HG03159 (cell line): ENCODE data around the gene SNTB2.
A peak's percentile ranks its signal among the peaks of the same experiment; 100 is the strongest.

Experiments
- ATAC-seq: cut with Tn5 transposase; IDR thresholded peaks from one replicate; pipeline ENCODE4 v1.9.1; 2021; ENCODE audit warnings: mild to moderate bottlenecking, moderate library complexity; ENCODE audit not compliant: unreplicated experiment

The SNTB2 gene

DNA sequence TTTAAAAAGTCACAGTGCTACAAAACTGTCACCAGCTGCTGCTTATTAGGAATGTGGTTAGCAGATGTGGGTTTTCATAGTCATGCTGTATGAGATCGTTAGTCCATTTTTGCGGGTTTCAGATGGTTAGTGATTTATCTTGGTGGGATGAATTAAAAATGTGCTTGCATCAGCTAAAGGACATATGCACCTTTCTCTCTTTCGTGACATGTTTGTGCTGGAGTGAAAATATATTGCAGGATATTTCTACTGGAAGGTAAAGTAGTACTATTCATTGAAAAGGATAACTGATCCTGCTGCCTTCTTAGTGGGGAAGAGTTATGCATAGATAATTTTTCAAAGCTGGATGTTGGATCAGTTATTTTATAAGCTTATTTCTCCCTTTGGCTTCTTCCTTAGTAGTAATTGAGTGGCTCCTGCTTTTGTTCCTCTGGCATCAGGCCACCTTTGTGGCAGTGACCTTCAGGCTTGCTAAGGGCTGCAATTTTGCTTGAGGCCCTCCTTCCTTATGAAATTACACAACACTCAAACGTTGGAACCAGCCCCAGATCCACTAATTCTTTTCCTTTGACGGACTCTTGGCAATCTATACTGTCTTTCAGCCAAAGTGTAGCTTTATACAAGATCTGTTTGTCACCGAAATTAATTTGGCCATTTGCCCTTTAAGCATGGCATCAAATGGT lies 7.5 kb upstream of the SNTB2 start:
- ATAC-seq = no peak

DNA sequence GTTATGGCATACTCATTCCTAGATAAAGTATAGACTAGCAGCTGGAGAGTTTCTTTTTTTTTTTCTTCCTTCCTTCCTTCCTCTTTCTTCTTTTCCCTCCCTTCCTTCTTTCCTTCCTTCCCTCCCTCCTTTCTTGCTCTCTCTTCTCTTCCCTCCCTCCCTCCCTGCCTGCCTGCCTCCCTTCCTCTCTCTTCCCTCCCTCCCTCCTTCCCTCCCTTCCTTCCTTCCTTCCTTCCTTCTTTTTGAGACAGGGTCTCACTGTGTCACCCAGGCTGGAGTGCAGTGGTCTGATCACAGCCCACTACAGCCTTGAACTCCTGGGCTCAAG lies 7.0 kb upstream of the SNTB2 start:
- no peak for ATAC-seq

DNA sequence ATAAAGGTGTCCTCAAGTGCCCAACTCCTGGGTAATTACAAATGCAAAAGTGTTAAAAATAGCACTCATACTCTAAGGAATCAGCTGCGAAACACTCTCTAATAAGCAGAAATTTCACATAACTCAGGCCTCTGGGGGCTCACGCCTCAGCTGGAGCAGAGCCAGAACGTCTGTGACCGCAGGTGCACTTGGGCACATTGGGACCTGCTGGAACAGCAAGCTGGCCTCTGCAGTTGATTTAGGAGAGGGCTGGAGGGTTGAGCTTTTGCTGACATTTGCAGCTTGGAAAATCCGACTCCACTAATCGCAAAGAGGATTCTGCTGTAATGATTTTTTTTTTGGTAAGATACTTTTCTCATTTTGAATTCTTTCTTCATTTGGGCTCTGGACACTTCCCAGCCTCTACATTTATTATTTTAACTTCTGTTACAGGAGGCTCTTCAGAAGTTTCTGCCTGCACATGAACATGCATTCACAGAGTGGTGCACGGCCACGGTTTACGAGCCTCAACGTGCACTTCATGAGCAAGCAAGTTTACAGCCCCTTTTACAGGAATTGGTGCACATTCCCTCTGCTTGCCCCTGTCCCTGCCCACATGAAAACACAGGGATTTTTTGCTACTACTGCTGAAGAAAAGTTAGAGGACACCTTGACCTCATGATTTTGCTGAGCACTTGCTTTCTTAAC lies 4.1 kb upstream of the SNTB2 start:
- no peak for ATAC-seq

DNA sequence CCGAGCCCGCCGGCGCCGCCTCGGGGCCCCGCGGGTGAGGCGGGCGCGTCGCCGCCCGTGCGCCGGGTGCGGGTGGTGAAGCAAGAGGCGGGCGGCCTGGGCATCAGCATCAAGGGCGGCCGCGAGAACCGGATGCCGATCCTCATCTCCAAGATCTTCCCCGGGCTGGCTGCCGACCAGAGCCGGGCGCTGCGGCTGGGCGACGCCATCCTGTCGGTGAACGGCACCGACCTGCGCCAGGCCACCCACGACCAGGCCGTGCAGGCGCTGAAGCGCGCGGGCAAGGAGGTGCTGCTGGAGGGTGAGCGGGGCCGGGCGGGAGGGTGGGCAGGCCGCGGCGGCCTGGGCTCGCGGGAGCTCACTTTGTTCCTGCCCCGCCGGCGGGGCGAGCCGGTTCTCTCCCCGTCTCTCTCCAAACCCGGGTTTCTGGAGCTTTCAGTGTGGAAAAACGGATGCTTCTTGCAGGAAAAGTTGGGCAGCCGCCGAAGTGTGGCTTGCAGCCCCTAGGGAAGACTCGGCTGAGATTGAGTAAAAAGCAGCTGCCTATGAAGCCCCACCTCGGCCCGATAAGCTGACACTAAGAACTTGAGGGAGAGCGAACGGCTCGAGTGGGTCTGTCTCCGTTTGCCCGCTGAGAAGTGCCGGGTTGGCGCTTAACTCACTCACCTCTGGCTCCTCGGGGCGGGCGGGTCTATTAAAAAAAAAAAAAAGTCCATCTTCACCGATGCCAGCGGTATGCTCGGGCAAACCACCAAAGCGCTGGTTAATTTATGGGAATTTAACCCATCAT lies 677 bp downstream of the SNTB2 start:
- peak; percentile 27 for ATAC-seq

DNA sequence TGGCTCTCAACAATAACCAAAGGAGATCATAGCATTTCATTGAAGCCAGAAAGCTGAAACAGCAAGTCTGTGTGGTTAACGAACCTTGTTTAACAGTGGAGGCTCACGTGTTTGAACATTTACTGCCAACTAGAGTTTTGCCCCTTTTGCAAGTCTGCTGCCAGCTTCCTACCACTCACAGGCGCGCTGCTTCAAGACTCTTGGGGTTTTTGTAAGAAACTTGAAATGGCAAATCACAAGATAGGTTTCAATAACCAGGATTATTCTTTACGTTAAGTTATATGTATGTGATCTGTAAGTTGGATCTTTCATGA lies 1.2 kb downstream of the SNTB2 start:
- ATAC-seq = no peak

DNA sequence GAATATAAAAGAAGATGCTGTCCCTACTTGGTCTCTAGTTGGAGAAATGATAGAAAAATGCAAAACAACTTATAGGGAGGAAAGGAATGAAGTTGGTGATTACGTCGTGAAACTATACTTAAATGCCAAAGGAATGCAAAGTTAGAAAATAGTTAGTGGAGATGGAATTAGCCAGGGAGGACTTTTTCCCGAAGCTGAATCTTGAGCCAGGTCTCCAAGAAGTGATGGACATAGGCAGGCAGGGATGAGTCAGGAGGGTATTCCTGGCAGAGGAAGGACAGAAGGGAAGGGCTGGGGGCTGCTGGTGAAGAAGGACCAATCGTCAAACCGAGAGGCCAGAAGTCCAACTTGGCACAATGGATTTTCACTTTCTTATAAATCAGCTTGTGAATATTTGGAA lies 1.8 kb downstream of the SNTB2 start:
- ATAC-seq = no peak

DNA sequence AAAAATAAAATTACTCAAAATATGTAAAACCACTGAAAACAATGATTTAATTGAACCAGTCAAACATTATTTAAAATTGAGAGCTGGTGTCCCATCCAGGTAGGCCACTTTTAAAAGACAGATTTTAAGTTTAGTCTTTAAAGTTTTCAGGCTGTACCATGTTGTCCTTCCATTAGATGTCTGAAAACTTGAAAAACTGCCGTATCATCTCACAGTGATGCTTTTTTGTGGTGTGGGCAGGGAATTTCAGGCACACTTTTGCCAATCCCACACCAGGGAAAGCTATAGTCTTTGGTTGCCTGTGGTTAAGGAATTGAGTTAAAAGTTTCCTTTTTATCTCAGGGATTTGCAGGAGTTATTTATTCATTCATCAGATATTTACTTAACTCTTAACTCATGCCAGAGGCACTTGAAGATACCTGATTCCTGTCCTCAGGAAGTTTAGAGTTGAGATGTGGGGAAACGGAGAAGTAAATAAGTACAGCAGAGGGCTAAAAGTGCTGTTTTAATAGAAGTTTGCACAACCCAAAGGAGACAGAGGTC lies 3.2 kb downstream of the SNTB2 start:
- no peak for ATAC-seq

DNA sequence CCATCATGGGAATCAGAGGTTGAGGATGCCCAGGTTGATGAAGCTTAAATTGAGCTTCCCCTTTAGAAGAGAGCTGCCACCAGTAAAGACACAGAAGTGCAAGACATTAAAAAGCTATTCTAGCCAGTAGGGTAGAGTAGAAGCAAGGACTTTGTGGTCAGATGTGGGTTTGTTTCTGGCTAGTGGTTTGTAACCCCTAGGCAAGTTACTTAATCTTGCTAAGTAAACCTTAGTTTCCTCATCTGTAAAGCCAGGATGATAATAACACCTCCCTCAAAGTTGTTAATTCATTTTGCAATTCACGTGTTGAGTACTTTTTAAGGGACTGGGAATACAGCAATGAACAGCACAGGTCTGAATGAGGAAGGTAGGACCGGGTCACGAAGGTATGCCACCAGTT lies 3.6 kb downstream of the SNTB2 start:
- ATAC-seq = no peak

DNA sequence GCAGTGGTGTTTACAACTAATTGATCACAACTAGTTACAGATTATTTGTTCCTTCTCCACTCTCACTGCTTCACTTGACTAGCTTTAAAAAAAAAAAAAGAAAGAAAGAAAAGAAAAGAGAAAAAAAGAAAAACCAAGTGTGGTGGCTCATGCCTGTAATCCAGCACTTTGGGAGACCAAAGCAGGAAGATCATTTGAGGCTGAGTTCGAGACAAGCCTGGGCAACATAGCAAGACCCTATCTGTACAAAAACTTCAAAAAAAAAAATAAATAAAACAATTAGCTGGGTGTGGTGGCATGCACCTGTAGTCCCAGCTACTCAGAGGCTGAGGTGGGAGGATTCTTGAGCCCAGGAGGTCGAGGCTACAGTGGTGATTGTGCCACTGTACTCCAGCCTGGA lies 4.2 kb downstream of the SNTB2 start:
- no peak for ATAC-seq

DNA sequence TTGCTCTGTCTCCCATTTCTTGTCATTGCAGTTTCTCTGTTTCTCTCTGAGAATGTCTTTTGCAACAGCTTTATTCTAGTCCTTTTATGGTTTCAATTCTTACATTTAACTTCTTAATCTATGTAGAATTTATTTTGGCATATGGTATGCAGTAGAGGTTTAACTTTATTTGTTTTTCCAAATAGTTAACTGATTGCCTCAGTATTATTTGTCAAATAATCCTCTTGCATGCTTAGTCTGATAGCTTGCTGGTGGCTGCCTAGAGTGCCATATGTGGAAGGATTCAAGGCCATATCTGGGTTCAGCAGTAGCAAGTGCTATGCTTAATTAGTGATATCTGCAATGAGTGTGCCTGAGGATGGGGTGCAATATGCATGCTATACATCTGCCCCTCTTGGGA lies 6.9 kb downstream of the SNTB2 start:
- no peak for ATAC-seq

DNA sequence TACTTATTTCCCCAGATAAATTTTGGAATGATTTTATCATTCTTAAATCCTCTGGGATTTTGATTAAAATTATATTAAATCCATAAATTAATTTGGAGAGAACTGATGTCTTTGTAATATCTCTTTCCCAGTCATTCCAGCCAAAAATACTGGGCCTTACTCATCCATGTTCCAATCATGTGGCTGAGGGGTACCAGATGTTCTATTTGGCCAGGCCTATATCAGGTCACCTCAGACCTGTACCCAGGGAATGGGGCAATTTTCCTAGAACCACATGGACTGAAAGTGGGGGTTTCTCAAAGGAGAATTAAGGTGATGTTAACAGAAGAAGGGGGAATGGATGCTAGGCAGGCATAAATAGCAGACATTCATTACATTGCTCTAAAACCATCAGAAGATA lies 7.5 kb downstream of the SNTB2 start:
- no peak for ATAC-seq

DNA sequence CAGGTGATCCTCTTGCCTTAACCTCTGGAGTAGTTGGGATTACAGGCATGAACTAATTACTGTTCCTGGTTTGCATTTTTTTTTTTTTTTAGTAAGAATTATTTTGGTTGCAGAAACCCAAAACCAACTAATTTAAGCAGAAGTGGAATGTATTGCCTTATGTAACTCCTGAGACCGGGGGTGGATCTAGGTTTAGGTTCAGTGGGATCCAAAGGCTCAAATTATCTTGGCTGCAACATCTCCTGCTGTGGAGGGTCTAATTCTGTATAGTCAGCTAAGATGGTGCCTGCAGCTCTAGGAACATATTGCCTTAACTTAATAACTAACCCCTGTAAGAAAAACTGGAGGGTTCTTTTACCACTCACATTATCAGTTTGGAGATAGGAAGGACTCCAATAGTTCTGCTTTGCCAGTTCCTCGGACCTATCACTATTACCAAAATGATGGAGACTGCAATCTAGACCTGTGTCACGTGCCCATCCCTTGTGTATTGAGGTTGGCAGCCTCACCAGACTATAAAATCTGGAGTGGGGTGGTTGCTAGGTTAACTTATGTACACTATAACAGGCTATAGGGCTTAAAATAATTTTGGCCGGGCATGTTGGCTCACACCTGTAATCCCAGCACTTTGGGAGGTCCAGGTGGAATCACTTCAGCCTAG lies 8.5 kb downstream of the SNTB2 start:
- no peak for ATAC-seq

DNA sequence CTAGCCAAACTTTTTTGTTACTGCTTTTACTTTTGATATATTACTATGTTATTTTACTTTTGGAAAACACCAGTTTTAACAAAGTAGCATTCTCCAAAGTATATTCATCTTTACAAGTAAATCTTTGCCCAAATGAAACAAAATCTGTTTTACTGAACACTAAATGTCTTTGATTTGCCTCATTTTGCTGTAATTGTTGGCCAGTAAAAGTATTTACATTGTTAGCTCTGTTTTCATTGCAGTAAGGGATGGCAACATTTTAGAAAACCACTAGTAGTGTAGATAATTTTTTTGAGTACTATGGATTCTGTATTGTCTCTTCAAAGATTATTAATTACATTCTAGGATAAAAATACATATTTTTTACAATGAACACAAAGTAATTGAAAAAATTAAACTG lies 10.6 kb downstream of the SNTB2 start:
- ATAC-seq = no peak

DNA sequence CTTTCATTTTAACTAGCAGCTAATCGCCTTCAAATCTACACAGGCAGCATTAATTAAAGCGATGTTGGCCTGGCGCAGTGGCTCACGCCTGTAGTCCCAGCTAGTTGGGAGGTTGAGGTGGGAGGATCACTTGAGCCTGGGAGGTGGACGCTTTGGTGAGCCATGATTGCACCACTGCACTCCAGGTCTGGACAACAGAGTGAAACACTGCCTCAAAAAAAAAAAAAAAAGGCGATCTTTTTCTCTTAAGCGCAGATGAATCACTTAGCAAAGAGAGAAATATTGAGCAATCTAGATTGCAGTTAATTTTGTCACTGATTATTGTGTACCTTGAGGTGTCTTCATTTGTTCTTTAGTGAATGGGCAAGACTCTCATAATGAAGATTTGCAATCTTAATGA lies 12.4 kb downstream of the SNTB2 start:
- ATAC-seq = no peak

DNA sequence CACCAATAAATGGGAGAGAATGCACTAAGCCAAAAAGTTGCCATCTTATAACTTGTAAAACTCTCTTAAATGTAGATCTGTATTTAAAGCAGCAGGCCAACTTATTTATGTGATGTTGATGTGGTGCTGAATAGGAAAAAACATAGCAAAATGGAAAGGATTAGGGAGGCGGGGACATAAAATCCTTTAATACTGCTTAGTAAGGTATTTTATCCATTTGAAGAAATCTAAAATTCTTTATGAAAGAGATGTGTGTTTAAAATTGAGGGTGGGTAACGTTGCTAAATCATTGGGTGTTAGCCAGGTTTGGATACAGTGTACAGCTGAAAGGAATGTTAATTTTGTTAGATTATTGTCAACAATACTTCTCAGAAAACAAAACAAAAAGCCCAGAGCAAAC lies 14.3 kb downstream of the SNTB2 start:
- ATAC-seq = no peak

DNA sequence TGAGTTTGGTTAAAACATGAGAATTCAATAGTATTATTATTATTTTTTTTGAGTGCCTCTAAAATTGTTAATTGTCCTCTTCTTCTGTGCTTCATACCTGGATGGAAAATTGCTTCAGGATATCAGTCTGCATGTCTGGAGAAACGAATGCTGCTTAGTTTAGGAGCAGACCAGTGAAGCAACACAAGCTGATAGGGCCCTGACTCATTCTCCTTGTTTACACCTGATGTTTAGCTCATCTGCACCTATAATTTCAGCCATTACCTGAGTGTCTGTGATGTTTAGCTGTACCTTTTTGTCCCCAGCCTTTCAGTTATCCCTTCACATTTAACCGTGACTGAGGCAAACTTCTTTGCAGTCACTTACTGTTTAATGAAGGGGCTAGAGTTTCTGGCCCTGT lies 14.8 kb downstream of the SNTB2 start:
- no peak for ATAC-seq

DNA sequence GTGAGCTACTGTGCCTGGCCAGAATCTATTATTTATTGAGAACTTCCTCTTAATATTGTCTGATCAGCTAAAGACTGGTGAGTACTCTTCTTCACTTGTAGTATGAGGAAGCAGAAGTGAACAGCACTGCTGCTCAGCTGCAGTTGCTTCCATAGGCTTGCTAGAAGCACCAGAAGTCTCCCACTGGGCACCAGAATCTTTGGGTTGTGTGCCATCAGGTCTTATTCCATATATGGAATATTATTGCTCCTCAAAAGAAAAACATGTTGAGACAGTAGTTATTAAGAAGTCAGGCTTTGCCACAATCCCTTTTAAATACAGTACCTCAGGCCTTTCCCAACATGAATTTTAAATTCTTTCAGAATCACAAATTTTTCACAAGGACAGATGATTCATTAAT lies 17.2 kb downstream of the SNTB2 start:
- ATAC-seq = no peak

DNA sequence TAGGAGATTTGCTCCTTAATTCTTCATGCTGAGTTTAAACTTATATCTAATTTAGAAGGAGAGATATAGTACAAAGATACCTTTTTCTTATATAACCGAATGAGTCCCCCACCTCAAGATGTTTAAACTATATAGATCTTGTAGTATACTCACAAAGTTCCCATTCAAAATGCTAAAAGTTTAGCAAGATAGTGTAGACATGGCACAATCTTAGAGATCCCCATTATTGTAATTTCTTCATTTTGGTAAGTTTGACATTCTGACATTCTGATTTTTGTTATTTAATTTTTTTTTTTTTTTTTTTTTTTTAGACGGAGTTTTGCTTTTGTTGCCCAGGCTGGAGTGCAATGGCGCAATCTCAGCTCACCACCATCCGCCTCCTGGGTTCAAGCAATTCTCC lies 22.8 kb downstream of the SNTB2 start:
- no peak for ATAC-seq

DNA sequence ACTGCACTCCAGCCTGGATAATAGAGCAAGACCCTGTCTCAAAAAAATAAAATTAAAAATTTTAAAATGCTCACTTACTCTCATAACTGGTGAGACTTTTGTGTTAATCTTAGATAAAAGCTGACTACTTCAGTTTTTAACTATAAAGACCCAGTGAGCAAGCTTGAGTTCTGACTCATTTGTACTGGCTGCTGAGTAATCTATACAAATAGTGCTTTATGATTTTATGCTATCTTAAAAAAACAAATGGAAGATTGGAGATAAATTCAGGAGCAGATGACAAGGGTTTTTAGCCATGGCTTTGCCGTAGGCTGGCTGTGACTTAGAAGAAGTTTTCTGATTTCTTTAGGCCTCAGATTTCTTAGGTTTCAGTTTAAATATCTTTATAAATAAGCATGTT lies 30.5 kb downstream of the SNTB2 start:
- ATAC-seq = no peak

DNA sequence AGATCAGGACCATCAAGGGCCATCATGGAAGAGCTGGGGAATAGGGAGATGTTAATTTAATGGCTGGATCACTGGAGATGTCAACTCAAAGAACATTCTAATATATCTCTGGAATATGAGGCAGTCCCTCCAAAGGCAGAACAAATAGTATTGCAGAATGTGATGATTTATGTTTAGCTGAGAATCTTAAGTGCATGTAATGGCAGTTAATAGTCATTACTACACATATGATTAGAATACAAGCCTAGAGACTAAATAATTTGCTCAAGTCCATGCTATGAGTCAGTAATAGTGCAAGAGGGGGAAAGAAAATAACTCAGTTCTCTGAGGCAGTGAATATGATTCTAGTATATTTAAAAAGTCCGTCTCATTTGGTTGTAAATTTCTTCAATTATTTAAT lies 32.3 kb downstream of the SNTB2 start:
- no peak for ATAC-seq

DNA sequence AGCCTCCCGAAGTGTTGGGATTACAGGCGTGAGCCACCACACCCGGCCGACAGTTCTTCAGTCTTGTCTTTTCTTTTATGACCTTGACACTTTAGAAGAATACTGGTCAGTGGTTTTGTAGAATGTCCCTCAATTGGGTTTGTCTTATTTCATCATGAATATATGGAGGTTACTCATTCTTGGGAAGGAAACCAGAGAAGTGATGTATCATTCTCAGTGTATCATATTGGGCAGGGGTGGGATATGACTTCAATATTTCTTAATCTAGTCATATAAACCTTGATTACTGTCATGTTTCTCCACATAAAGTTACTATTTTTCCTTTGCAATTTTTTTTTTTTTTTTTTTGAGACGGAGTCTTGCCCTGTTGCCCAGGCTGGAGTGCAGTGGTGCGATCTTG lies 36.9 kb downstream of the SNTB2 start:
- ATAC-seq = no peak

DNA sequence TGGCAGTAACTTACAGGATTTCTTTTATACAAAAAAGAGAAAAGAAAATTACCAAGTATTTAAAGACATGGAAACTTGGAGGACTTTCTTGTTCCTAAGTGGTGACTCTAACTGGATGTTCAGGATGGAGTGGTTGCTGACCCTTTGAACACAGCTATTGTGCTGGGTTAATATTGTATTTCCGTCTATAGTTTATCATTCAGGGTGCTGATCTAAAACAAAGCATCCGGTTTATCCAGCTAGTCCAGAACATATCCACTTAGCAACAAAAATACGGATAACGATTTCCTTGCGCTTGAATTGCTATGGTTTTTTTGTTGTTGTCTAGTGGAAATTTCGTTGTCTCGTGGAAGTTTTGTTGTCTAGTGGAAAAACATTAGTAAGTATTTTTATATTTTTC lies 38.2 kb downstream of the SNTB2 start:
- ATAC-seq = no peak
